SK-N-MC (cell line): ENCODE measurements around the gene IL12RB1.

Experiments
- EZH2 ChIP-seq: fragments of 200-600 bp; sonication (generic); IDR thresholded peaks from one replicate; pipeline ENCODE4 v1.6.1; 2017; ENCODE audit warnings: antibody characterized with exemption
- FOXP2 ChIP-seq: optimal IDR thresholded peaks from 2 replicates; pipeline ENCODE3; 2011; ENCODE audit warnings: mild to moderate bottlenecking, moderate library complexity; ENCODE audit not compliant: insufficient read depth; ENCODE audit errors: extremely low read length, control extremely low read depth
- POLR2AphosphoS5 ChIP-seq: IDR thresholded peaks from 2 replicates; pipeline ENCODE4 v1.6.1; 2012; ENCODE audit warnings: mild to moderate bottlenecking, low read depth, low read length, borderline replicate concordance

- no peak for TF ChIP-seq POLR2AphosphoS5
- no peak for TF ChIP-seq EZH2
- no peak for TF ChIP-seq FOXP2
Measured at GRCh38 chr19:18057557-18057956, 29.2 kb downstream of the IL12RB1 start.
